K562 treated with DMSO at 1 percent for 24 hours (cell line): Measurements from ENCODE around the gene CMA1. TPM values are rescaled to one million over a fixed set of nuclear protein-coding genes. Genes with fewer than 3 reads are reported as not detected.

Experiments
- total RNA-seq: library from RNA; unstranded; fragments of 300-600 nt; gene quantifications from 2 replicates; pipeline ENCODE4 v1.2.3, GENCODE V29; 2022; ENCODE audit warnings: low read depth; ENCODE audit not compliant: insufficient read depth

Gene CMA1, protein sequence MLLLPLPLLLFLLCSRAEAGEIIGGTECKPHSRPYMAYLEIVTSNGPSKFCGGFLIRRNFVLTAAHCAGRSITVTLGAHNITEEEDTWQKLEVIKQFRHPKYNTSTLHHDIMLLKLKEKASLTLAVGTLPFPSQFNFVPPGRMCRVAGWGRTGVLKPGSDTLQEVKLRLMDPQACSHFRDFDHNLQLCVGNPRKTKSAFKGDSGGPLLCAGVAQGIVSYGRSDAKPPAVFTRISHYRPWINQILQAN
- not detected in 2 replicates for total RNA-seq

DNA sequence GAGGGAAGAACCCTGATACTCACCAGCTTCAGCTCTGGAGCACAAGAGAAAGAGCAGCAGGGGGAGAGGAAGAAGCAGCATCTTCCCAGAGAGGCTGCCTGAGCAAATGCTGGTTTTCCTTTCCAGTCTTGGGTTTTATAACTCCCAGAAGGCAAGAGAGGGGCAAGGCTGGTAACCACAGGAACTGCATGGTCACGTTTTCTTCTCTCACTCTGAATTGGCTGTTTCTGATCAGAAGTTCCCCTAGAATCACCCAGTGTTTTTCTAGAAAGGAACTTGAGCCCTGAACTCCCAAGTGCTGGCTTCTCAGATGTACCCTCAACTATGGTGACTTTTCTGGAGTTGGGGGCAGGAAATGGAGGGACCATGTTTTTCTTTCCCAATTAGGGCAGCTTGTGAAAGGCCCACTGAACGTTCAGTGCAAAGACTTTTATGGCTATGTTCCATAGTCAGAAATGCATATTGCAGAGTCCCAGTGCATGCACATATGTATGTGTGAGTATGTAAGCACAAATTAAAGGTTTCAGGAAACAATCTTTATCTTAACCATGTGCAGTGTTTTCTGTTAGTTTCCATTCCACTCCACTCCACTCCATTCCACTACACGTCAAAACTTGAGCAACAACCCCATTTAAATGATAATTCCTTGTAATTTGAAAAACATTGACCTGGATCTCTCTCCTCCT is at the start of gene CMA1:
TSS of gene CMA1 (minus strand) at position 111 of the 686 bp plus-strand sequence. CDS start at position 81, 30 bp downstream.

Other genes with a start within 250 kb of the CMA1 start
- 1.5 and 3.1 TPM in 2 replicates for gene TGM1, start 245.1 kb downstream of the CMA1 start, total RNA-seq
- 24.9 and 28.0 TPM in 2 replicates for gene RABGGTA, start 236.7 kb downstream of the CMA1 start, total RNA-seq
- 41.0 and 43.3 TPM in 2 replicates for gene DHRS1, start 208.5 kb downstream of the CMA1 start, total RNA-seq
- 9.2 and 10.5 TPM in 2 replicates for gene NOP9, start 208.4 kb downstream of the CMA1 start, total RNA-seq
- not detected in 2 replicates for gene CIDEB, start 200.3 kb downstream of the CMA1 start, total RNA-seq
- 5.2 and 5.8 TPM in 2 replicates for gene LTB4R2, start 198.1 kb downstream of the CMA1 start, total RNA-seq
- gene LTB4R, start 196.8 kb downstream of the CMA1 start, total RNA-seq, result 8.1 and 11.2 TPM in 2 replicates
- gene ADCY4, start 173.2 kb downstream of the CMA1 start, total RNA-seq, result not detected in 2 replicates
- 0.35 and 0.89 TPM in 2 replicates for gene RIPK3, start 168.3 kb downstream of the CMA1 start, total RNA-seq
- gene NFATC4, start 140.1 kb downstream of the CMA1 start, total RNA-seq, result 1.5 and 1.8 TPM in 2 replicates
- gene NYNRIN, start 109.3 kb downstream of the CMA1 start, total RNA-seq, result 1.4 and 1.6 TPM in 2 replicates
- 0.98 and 1.1 TPM in 2 replicates for gene CBLN3, start 78.6 kb downstream of the CMA1 start, total RNA-seq
- gene KHNYN, start 78.3 kb downstream of the CMA1 start, total RNA-seq, result 45.0 and 48.5 TPM in 2 replicates
- 74.3 and 80.6 TPM in 2 replicates for gene SDR39U1, start 65.5 kb downstream of the CMA1 start, total RNA-seq
- not detected in 2 replicates for gene CTSG, start 68.0 kb upstream of the CMA1 start, total RNA-seq
- 0.39 and 2.3 TPM in 2 replicates for gene GZMH, start 101.4 kb upstream of the CMA1 start, total RNA-seq
- gene GZMB, start 125.9 kb upstream of the CMA1 start, total RNA-seq, result not detected in 2 replicates